NCI-H1092 (cell line): ENCODE data around the gene ELK3.
A peak's percentile ranks its signal among the peaks of the same experiment; 100 is the strongest.

Experiments
- DNase-seq: peaks from one replicate; lab custom pipeline; 2025; lab: John Stamatoyannopoulos, UW

Gene ELK3

GRCh38 chr12:96235484-96235826 lies 41.3 kb downstream of the ELK3 start:
- DNase-seq = no peak

GRCh38 chr12:96236221-96236822 lies 42.1 kb downstream of the ELK3 start:
- DNase-seq = no peak

- no peak for DNase-seq
Measured at GRCh38 chr12:96237035-96237434, 42.9 kb downstream of the ELK3 start.

- DNase-seq = peak; percentile 45
Measured at GRCh38 chr12:96237465-96238077, 43.4 kb downstream of the ELK3 start.

- DNase-seq = no peak
Measured at GRCh38 chr12:96238336-96239047, 44.3 kb downstream of the ELK3 start.

- DNase-seq = no peak
Measured at GRCh38 chr12:96239711-96240635, 45.8 kb downstream of the ELK3 start.

GRCh38 chr12:96240656-96241055 lies 46.5 kb downstream of the ELK3 start:
- DNase-seq = no peak

GRCh38 chr12:96241431-96241830 lies 47.3 kb downstream of the ELK3 start:
- DNase-seq = no peak

GRCh38 chr12:96241846-96242256 lies 47.7 kb downstream of the ELK3 start:
- no peak for DNase-seq

- DNase-seq = no peak
Measured at GRCh38 chr12:96242597-96242996, 48.4 kb downstream of the ELK3 start.

GRCh38 chr12:96244826-96245225 lies 50.7 kb downstream of the ELK3 start:
- no peak for DNase-seq

GRCh38 chr12:96246926-96247505 lies 52.8 kb downstream of the ELK3 start:
- no peak for DNase-seq

- DNase-seq = no peak
Measured at GRCh38 chr12:96247563-96247962, 53.4 kb downstream of the ELK3 start.

- DNase-seq = no peak
Measured at GRCh38 chr12:96248136-96248931, 54.2 kb downstream of the ELK3 start.

GRCh38 chr12:96249196-96250118 lies 55.3 kb downstream of the ELK3 start:
- no peak for DNase-seq

GRCh38 chr12:96250119-96250685 lies 56.0 kb downstream of the ELK3 start:
- DNase-seq = no peak

GRCh38 chr12:96255077-96255476 lies 60.9 kb downstream of the ELK3 start:
- DNase-seq = no peak

GRCh38 chr12:96256672-96257361 lies 62.6 kb downstream of the ELK3 start:
- DNase-seq = no peak

- no peak for DNase-seq
Measured at GRCh38 chr12:96257550-96258103, 63.5 kb downstream of the ELK3 start.
